Stimulated activated memory B cell treated with anti-CD40 and anti-IgM and Interleukin-4, amounts not matched to agents 10 μg/mL and 1 μg/mL and 100 μg/mL, for 72 hours (primary cell): ENCODE measurements around the gene GPR25.
"Not testable (repeated sequence)": the region's sequence is repeated elsewhere in the genome, so short reads cannot be mapped to it uniquely, and the experiment has no call there.

Experiments used
- ATAC-seq: fragments of 150-1000 bp; cut with Tn5 transposase; 2 replicates; pipeline ENCODE4 v1.10.0; 2021
- H3K27ac Mint-ChIP-seq: one replicate; pipeline ENCODE4 v1.8.0; 2022; ENCODE audit warnings: mild to moderate bottlenecking, mixed read lengths
- H3K27me3 Mint-ChIP-seq: one replicate; pipeline ENCODE4 v1.8.0; 2022; ENCODE audit warnings: mixed read lengths
- H3K36me3 Mint-ChIP-seq: one replicate; pipeline ENCODE4 v1.8.0; 2022; ENCODE audit warnings: mixed read lengths
- H3K4me1 Mint-ChIP-seq: one replicate; pipeline ENCODE4 v1.8.0; 2022; ENCODE audit warnings: mixed read lengths
- H3K4me3 Mint-ChIP-seq: one replicate; pipeline ENCODE4 v1.8.0; 2022; ENCODE audit warnings: mild to moderate bottlenecking, moderate library complexity, mixed read lengths
- H3K9me3 Mint-ChIP-seq: one replicate; pipeline ENCODE4 v1.8.0; 2022; ENCODE audit warnings: mixed read lengths

GPR25 gene

GRCh38 chr1:200909071-200909470, 36.3 kb downstream of the GPR25 start:
- Mint-ChIP-seq H3K36me3 (peaks cover 7% of the 10 kb centered on the region), H3K4me1 (peaks cover 17% of the 10 kb centered on the region), H3K4me3 (no peak overlapping the region), H3K9me3 (peaks cover 4% of the 10 kb centered on the region), H3K27me3 (no peaks in the 10 kb centered on the region), H3K27ac (no peak overlapping the region)
- no peak for ATAC-seq

GRCh38 chr1:200909757-200910239, 37.0 kb downstream of the GPR25 start:
- H3K27me3 Mint-ChIP-seq = no peaks in the 10 kb centered on the region
- H3K27ac Mint-ChIP-seq = no peak overlapping the region
- no peak overlapping the region for H3K4me3 Mint-ChIP-seq
- no peak for ATAC-seq
- peaks cover 7% of the 10 kb centered on the region for H3K36me3 Mint-ChIP-seq
- peaks cover 17% of the 10 kb centered on the region for H3K4me1 Mint-ChIP-seq
- H3K9me3 Mint-ChIP-seq = peaks cover 4% of the 10 kb centered on the region

- ATAC-seq = no peak
- peaks cover 17% of the 10 kb centered on the region for H3K4me1 Mint-ChIP-seq
- no peak overlapping the region for H3K4me3 Mint-ChIP-seq
- H3K9me3 Mint-ChIP-seq = peaks cover 4% of the 10 kb centered on the region
- H3K27me3 Mint-ChIP-seq = no peaks in the 10 kb centered on the region
- H3K27ac Mint-ChIP-seq = no peak overlapping the region
- peaks cover 7% of the 10 kb centered on the region for H3K36me3 Mint-ChIP-seq
Observed at GRCh38 chr1:200911361-200911760, 38.6 kb downstream of the GPR25 start.

- not testable (repeated sequence) for H3K27me3 Mint-ChIP-seq, ATAC-seq, H3K4me3 Mint-ChIP-seq, H3K9me3 Mint-ChIP-seq, H3K36me3 Mint-ChIP-seq, H3K27ac Mint-ChIP-seq
- H3K4me1 Mint-ChIP-seq = peaks cover 17% of the 10 kb centered on the region
Observed at GRCh38 chr1:200911936-200912335, 39.2 kb downstream of the GPR25 start.

GRCh38 chr1:200912737-200913407, 40.1 kb downstream of the GPR25 start:
- Mint-ChIP-seq H3K9me3 (peaks cover 4% of the 10 kb centered on the region), H3K36me3 (peaks cover 6% of the 10 kb centered on the region), H3K27ac (no peak overlapping the region), H3K4me3 (no peak overlapping the region), H3K27me3 (no peaks in the 10 kb centered on the region), H3K4me1 (peaks cover 12% of the 10 kb centered on the region)
- ATAC-seq = no peak

- Mint-ChIP-seq H3K4me1 (no peaks in the 10 kb centered on the region), H3K27me3 (no peaks in the 10 kb centered on the region), H3K9me3 (no peaks in the 10 kb centered on the region), H3K27ac (no peak overlapping the region), H3K36me3 (no peaks in the 10 kb centered on the region), H3K4me3 (no peak overlapping the region)
- peak; percentile 3 for ATAC-seq
Observed at GRCh38 chr1:200916152-200916551, 43.4 kb downstream of the GPR25 start.

GRCh38 chr1:200916681-200917080, 43.9 kb downstream of the GPR25 start:
- H3K27me3 Mint-ChIP-seq = no peaks in the 10 kb centered on the region
- no peaks in the 10 kb centered on the region for H3K9me3 Mint-ChIP-seq
- no peak for ATAC-seq
- no peaks in the 10 kb centered on the region for H3K4me1 Mint-ChIP-seq
- no peak overlapping the region for H3K4me3 Mint-ChIP-seq
- H3K27ac Mint-ChIP-seq = no peak overlapping the region
- H3K36me3 Mint-ChIP-seq = no peaks in the 10 kb centered on the region

GRCh38 chr1:200917291-200917817, 44.6 kb downstream of the GPR25 start:
- no peak for ATAC-seq
- Mint-ChIP-seq H3K27me3 (no peaks in the 10 kb centered on the region), H3K27ac (no peak overlapping the region), H3K4me1 (no peaks in the 10 kb centered on the region), H3K4me3 (no peak overlapping the region), H3K36me3 (no peaks in the 10 kb centered on the region), H3K9me3 (no peaks in the 10 kb centered on the region)

GRCh38 chr1:200918006-200918405, 45.2 kb downstream of the GPR25 start:
- no peak overlapping the region for H3K4me3 Mint-ChIP-seq
- H3K36me3 Mint-ChIP-seq = no peaks in the 10 kb centered on the region
- H3K9me3 Mint-ChIP-seq = no peaks in the 10 kb centered on the region
- no peaks in the 10 kb centered on the region for H3K4me1 Mint-ChIP-seq
- ATAC-seq = no peak
- H3K27ac Mint-ChIP-seq = no peak overlapping the region
- H3K27me3 Mint-ChIP-seq = no peaks in the 10 kb centered on the region

- Mint-ChIP-seq H3K4me1 (no peaks in the 10 kb centered on the region), H3K9me3 (no peaks in the 10 kb centered on the region), H3K36me3 (no peaks in the 10 kb centered on the region), H3K27ac (no peak overlapping the region), H3K4me3 (no peak overlapping the region), H3K27me3 (no peaks in the 10 kb centered on the region)
- no peak for ATAC-seq
Observed at GRCh38 chr1:200919386-200919785, 46.6 kb downstream of the GPR25 start.

GRCh38 chr1:200921571-200922110, 48.9 kb downstream of the GPR25 start:
- Mint-ChIP-seq H3K9me3 (no peaks in the 10 kb centered on the region), H3K36me3 (no peaks in the 10 kb centered on the region), H3K27ac (no peak overlapping the region), H3K4me3 (no peak overlapping the region), H3K27me3 (no peaks in the 10 kb centered on the region), H3K4me1 (no peaks in the 10 kb centered on the region)
- no peak for ATAC-seq

GRCh38 chr1:200922406-200922805, 49.6 kb downstream of the GPR25 start:
- Mint-ChIP-seq H3K36me3 (no peaks in the 10 kb centered on the region), H3K27ac (no peak overlapping the region), H3K4me3 (no peak overlapping the region), H3K4me1 (no peaks in the 10 kb centered on the region), H3K9me3 (no peaks in the 10 kb centered on the region), H3K27me3 (no peaks in the 10 kb centered on the region)
- no peak for ATAC-seq

- Mint-ChIP-seq H3K36me3 (no peaks in the 10 kb centered on the region), H3K9me3 (no peaks in the 10 kb centered on the region), H3K4me1 (no peaks in the 10 kb centered on the region), H3K4me3 (no peak overlapping the region), H3K27me3 (no peaks in the 10 kb centered on the region), H3K27ac (no peak overlapping the region)
- ATAC-seq = no peak
Observed at GRCh38 chr1:200923601-200924000, 50.8 kb downstream of the GPR25 start.
